Measurements from ENCODE around the gene CMBL.

- no peak for TF ChIP-seq CTCF (IDR thresholded peaks at IDR 0.05)
- TF ChIP-seq POLR2A (IDR thresholded peaks at IDR 0.05): no peak
- no peak for TF ChIP-seq POLR2AphosphoS5 (IDR thresholded peaks at IDR 0.05)
Observed at GRCh38 chr5:10303201-10303600, 4.5 kb downstream of the CMBL start.
